ENCODE results near the gene SCD.
A peak's percentile ranks its signal among the peaks of the same experiment; 100 is the strongest.
"Not testable (repeated sequence)": the region's sequence is repeated elsewhere in the genome, so short reads cannot be mapped to it uniquely, and the experiment has no call there.

The SCD gene

DNA sequence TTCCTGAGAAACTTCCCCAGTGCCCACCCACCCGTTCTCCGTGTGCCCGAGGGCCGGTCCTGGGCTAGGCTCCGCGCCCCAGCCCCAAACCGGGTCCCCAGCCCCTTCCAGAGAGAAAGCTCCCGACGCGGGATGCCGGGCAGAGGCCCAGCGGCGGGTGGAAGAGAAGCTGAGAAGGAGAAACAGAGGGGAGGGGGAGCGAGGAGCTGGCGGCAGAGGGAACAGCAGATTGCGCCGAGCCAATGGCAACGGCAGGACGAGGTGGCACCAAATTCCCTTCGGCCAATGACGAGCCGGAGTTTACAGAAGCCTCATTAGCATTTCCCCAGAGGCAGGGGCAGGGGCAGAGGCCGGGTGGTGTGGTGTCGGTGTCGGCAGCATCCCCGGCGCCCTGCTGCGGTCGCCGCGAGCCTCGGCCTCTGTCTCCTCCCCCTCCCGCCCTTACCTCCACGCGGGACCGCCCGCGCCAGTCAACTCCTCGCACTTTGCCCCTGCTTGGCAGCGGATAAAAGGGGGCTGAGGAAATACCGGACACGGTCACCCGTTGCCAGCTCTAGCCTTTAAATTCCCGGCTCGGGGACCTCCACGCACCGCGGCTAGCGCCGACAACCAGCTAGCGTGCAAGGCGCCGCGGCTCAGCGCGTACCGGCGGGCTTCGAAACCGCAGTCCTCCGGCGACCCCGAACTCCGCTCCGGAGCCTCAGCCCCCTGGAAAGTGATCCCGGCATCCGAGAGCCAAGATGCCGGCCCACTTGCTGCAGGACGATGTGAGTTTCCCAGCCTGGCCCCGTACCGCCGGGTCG lies at the start of gene SCD:
Gene SCD, plus strand, starts transcription at position 469 of the 803 bp plus-strand sequence. Its CDS starts 272 bp downstream, at position 741.
- DNase-seq, result peak in 1 of 2 experiments; percentile 48

DNA sequence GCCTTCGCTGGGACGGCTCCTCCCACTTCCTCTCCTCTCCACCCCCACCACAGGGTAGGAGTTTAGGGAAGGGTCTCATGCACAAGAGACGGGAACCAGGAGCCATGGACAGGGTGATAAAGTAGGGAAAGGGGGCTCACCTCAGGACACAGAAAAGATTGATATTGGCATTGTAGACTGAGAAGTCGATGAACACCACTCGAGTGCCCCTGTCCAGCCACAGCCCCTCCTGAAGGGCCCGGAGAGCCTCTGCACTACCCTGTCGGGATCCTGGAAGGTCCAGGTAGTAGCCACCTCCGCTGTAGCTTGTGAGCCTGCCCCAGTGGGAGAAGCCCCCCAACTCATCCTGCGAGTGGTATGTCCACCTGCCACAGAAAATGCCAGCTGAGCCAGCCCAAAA lies 49.8 kb upstream of the SCD start:
- DNase-seq, result no peak

DNA sequence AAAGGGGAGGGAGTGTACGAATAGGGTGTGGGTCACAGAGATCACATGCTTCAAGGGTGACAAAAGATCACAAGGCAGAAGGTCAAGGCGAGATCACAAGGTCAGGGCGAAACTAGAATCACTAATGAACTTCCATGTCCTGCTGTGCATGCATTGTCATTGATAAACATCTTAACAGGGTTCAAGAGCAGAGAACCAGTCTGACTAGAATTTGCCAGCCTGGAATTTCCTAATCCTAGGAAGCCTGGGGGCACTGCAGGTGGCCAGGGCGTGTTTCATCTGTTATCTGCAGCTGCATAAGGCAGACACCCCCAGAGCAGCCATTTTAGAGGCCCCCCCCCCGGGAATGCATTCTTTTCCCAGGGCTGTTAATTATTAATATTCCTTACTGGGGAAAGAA lies 45.9 kb upstream of the SCD start:
- not testable (repeated sequence) for DNase-seq

DNA sequence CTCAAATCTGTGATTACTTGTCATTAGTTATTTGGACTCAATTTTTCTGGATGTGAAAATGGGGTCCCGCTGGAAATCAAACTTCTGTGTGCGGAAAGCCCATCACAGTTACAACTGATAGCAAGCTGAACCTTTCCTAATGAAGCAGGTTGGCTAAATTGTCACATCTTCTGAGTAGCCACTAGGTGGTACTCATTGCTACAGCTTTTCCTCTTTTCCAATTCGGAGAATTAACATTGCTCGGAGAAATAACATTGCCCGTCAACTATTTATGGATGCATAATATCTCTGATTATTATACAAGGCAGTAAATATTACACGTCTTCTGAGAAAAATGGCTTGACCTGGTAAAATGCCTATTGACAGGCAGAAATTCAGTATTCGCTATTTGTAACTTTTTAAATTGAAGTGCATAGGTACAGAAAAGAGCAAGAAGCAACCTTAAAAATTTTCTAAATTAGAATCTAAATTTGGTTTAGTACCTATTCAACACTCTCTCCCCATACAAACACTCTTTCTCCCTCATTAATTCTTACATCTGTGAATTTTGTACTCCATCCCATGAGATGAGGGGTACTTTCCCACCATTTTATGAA lies 43.2 kb upstream of the SCD start:
- no peak for DNase-seq

DNA sequence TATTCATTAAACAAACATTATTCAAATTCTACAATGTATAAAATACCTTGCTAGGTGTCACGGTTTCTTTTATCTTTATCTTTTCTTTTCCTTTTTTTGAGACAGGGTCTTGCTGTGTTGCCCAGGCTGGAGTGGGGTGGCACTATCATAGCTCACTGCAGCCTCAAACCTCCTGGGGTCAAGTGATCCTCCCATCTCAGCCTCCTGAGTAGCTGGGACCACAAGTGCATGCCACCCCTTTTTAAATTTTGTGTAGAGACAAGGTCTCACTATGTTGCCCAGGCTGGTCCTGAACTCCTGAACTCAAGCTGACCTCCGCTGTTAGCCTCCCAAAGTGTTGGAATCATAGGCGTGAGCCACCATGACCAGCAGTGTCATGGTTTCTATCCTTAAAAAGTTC lies 42.6 kb upstream of the SCD start:
- no peak for DNase-seq

DNA sequence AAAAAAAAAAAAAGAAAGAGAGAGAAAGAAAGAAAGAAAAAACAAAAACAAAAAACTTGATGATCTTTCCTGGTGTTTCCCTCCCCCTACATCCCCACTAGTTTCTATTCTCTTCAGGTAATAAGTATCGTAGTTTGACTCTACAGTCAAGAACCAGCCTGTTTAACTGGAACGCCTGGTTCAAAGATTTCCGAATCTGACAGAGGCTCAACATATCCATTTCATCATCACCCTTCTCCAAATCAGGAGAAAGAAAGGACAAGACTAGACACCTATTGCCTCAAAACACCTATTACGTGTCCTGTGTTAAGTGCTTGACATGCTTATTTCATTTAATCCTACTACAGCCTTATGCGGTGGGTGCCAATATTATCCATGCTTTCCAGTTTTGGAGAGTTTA lies 40.2 kb upstream of the SCD start:
- DNase-seq, result no peak

DNA sequence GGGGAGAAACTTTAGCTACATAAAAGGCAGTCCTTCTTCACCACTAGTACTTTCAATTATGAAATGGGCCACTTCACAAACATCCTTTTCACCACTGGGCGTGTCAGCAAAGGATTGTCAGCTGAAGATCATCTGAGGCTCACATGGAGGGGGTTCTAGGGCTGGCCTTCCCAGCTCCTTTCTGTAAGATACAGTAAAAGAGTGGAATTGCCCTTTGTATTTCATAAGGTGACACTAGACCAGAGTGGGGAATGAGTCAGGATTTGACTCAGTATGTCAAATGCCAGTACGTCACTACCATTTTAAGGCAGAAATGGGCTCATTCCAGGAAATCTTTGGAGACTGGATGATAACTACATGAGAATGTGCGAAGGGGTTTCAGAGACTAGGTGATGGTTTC lies 39.3 kb upstream of the SCD start:
- DNase-seq, result no peak

DNA sequence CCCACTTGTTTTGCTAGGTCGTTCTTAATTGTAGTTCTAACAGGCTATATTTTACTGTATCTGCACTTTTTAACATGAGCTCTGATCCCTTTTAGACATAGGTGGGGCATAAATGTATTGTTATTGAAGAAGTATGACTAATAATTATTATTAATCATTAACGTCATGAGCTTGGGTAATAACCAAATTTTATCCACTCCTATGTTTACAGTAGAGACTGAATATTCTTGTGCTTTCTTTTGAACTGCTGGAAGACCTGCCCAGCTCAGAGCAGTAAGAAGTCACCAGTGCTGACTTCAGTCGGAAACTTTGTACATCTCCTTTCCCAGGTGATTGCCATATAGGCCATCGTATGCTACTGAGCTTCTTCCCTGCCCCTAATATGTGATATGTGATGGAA lies 35.7 kb upstream of the SCD start:
- DNase-seq, result no peak

DNA sequence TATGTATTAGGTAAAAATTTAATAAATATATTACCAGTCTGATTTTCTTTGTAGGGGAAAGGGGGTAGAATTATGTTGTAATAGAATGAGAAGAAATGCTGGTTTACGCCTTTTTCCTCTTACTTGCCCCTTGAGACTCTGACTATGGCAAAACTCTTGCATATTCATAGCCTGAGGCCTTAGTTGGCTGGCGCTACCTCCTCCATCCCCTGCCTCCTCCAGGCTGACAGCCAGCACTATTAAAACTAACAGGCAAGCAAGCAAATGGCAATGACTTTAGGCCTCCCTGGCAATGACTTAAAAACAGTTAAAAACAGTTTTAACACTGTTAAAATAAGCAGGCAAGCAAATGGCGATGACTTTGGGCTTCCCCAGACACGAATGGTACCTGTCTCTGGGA lies 31.4 kb upstream of the SCD start:
- DNase-seq, result no peak

DNA sequence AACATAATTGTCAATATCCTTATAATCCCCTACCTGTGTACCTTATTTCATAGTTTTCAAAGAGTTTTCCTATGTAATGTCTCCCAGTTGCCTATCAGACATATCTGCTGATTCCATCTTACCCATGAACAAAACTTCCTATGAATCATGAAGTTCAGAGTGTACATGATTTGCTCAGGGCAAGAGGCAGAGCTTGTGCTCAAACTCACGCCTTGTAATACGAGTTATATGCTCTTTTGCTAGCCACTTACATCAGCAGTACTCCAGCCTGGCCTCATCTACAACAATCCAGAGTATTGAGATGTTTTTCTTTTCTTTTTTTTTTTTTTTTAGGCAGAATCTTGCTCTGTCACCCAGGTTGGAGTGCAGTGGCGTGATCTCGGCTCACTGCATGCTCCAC lies 28.8 kb upstream of the SCD start:
- DNase-seq, result no peak

DNA sequence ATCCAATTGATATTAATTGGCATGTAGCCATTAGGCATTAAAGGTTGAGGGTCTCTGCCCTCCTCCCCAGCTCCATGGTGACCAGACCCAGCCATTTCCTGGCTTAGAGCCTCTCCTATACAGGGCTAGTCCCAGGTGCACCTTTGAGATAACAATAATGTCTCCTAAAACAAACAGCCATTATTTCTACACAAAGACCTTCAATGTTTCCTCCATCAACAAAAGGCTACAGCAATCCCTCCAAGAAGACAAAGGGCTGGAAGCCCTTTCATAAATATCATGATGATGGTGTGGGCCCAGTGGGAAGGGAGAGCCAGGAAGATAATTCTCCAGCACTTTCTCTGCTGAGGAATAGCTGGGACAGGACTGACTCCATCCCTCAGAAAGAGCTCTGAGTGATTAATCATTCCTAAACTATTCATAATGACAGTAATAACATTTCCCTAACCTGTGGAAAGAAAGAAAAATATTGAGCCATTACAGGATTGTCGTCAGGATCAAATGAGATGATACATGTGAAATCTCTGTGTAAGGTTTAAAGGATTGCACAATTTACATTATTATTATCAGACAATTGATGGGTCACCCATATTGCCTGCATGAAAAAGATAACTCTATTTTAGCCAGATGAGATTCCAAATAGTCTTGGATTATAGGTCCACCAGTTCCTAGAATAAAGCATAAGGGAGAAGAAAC lies 27.2 kb upstream of the SCD start:
- DNase-seq, result no peak

DNA sequence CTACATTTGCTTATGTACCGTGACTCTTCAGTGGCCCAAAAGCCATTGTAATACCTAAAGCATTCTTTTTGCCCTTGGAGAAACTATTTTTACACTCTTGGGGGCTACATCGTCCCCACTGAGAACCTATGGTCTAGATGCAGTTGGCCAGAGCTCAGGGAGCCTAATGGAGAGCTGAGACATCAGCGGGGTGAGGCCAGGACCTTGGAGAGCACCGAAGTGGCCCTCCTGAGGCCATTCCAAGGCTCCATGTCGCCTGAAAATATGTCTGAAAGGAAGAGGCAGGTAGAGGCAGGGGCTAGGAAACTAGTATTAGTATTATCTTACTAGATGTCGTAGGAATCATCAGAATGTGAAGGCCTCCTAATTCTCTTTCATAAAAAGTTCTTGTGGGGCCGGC lies 21.9 kb upstream of the SCD start:
- no peak for DNase-seq

DNA sequence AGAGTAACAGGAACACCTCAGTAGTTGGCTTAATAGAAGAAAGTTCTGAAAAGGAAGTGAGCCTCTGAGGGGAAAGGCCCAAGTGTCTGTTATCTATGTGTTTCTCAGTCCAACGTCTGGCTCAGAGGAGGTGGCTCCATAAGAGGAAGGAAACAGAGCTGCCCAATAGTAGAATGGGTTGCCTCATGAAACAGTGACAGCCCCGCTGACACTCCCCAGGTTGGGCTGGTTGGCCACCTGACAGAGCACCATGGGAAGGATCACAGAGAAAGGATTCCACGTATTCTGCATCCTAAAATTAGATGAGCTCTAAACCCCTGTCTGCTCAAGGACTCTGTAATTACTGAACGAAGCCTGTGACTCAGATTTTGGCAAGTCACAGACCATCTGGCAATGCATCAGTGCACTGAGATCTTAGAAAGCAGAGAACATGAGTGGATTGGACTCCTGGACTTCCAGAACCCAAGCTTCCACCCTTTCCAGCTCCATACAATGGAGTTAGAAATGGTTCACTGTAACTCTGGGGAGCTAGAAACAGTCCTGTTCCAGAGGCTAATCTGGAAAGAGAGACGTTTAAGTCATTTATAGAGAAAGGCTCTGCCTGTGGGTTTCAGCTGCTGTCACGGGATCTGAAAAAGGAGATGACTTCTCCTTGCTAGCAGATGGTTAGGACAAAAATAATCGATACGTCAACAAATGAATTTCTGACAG lies 19.9 kb upstream of the SCD start:
- no peak for DNase-seq

DNA sequence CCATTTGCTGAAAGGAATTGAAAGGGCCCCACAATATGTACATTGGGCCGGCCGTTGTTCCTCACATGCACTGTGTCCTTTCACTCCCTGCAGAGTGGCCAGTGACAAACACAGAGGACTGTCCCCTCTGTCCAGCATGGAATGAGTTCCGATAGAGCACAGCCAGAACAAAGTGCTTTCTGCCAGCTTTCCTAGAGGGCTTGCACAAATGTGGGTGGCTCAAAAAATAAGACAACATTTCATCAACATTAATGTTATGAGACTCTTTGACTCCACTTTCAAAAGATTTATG lies 19.4 kb upstream of the SCD start:
- no peak for DNase-seq

DNA sequence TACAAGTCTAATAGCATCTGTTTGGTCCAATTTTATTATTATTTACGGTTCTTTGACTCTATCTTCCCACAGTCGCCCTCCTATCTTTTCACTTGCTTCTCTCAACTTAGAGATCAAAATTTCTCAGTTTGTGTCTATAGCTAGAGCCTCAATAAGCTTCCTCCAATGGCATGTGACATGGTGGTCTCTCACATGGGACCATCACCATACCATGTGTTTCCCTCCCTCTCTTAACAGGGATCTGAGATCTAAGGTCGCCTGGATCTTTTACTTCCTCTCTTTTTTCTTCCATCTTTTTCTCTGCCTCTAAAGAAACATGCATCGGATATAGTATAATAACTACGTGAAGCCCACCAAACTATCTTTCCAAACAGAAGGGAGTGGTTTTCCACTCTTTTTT lies 18.8 kb upstream of the SCD start:
- DNase-seq, result no peak

DNA sequence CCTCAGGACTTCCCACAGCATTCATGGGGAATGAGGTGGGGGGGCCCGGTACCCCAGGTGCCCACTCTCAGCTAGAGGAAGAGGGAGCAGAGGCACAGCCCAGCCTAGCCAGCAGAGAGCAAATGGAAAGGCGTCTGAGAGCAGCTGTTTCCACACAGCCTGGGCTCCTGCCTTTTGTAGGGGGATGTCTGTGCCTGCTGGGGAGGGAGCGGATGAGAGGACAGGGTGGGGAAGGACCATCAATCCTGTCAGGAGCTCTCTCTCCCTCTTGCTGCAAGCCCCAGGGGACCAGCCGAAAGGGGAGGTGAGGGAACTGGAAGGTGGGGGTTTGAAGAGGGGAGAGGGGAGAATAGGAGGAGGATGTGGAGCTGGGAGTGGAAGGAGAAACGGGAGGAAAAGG lies 17.0 kb upstream of the SCD start, which contains the start of gene PKD2L1:
Gene PKD2L1, minus strand, starts transcription at position 150 of the 400 bp plus-strand sequence. Its CDS starts 125 bp downstream, at position 25.
- DNase-seq, result no peak

DNA sequence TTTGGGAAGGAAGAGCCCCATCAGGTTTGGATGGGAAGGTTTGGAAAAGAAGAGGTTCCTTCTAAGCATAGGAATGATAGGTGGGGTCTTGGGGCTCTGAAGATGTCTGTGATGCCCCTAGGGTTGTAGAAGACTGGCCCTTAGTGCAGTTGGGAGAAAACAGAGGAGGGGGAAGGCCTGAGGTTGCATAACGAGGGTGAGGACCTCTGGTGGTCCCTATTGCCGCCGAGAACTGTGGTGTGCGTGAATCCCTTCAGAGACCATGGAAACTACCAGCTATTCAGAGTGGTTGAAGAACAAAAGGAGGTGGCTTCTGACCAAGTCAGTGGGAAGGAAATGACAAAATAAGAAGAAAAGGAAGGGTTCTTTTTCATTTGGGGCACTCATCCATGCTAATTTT lies 13.9 kb upstream of the SCD start:
- no peak for DNase-seq

DNA sequence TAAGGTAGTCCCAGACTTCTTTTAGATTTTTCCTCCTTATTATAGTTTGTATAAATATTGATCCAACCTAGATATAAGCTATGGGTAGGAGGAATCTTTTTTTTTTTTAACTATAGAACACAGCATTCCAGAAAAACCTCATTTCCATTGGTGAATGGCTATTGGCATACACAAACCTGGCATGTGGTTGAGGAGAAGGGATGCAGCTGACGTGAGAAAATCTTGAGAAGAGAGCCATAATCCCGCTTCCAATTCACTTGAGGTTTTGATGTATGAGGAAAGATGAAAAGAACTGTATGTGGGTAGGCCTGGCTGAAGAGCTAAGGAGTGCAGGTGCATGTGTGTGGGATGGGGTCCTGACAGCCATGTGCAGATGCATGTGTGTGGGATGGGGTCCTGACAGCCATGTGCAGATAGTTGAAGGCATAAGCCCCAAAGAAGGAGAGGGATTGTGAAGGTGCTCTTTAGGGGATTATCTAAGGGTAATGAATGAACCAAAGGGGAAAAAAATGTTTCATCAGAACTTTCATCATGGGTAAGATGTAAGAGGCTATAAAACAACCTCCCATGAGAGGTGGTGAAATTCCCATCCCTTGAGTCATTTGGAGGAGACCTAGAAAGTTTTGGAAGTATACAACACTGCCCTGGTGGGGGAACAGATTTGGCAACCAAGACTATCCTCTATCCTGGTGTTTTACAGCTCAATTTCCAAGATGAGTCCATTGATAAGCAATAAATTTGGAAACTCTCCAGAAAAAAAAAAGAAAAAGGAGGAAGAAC lies 13.2 kb upstream of the SCD start:
- DNase-seq, result no peak

DNA sequence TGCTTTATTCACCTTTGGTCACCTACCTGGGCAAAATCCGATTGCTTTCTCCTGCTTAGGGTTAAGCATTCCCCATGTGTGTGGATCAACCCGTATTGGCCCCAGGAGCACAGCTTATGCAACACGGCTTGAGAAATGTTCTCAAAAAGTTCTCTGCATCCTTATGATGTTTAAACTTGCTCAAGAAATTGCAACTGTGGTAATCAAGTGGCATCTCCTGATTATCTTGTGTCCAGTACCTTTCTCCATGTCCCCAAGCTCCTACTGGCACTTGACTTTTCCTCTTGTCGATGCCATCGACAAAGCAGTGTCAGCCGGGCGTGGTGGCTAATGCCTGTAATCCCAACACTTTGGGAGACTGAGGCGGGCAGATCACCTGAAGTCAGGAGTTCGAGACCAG lies 12.3 kb upstream of the SCD start:
- DNase-seq, result no peak

DNA sequence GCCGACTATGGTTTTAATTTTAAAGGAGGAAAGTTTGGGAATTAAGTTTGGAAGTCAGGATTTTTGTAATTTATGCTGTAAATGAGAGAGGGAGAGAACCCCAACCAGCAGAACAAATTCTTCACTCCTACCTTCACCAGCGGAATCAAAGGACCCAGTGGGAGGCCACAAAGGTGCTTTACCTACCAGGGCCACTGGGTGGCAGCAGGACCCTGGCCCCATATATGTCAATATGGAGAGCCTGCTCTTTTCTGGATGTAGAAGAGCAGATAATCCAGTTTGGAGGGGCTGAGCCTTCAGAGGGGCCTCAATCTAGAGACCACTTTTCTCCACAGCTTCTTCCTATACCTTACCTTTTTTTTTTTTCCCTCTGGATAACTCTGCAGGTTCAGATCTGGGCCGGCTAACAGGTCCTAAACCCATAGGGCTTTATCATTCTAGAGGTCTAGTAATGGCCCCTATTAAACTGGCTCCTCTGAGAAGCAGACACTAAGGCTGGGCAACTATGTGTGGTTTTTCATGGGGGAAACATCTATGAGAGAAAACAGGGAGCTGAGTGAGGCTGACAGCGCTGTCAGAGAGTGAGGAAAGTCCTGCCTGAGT lies 8.5 kb upstream of the SCD start:
- peak in 1 of 2 experiments; percentile 16 for DNase-seq

DNA sequence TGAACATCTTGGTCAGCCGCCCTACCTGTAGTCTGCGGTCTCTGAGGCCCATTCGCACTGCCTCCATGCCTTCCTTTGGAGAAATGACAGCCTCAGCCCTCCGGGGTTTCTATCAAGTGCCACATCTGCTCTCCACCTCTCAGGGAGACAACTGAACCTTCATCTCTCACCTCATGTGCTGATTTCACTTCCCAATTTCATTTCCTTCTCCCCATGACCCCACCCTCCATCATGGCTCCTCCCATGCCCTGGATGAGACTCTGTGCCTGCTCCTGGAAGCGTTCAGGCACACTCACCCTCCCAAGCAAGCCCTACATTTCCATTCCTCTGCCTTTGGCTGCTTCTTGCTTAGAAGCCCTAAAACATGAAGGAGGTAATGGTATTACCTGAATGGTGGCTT lies 7.8 kb upstream of the SCD start:
- DNase-seq, result no peak

Measured in cerebellar nuclear complex (tissue), 1 donor.